ENCODE data around the gene NSF.
"Not testable (repeated sequence)": the region's sequence is repeated elsewhere in the genome, so short reads cannot be mapped to it uniquely, and the experiment has no call there.

Gene NSF

DNA sequence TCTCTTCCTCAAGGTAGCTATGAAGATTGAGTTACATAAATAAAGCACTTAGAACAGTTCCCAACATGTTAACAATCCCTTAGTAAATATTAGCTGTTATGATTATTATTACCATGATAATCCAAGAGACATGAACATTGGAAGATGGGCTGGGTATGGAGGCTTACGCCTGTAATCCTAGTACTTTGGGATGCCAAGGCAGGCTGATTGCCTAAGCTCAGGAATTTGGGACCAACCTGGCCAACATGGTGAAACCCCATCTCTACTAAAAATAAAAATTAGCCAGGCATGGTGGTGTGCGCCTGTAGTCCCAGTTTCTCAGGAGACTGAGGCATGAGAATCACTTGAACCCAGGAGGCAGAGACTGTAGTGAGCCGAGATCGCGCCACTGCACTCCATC is 34.3 kb downstream of the NSF start:
- intact Hi-C loops (cut with DNase I); DNase-seq: not testable (repeated sequence)

DNA sequence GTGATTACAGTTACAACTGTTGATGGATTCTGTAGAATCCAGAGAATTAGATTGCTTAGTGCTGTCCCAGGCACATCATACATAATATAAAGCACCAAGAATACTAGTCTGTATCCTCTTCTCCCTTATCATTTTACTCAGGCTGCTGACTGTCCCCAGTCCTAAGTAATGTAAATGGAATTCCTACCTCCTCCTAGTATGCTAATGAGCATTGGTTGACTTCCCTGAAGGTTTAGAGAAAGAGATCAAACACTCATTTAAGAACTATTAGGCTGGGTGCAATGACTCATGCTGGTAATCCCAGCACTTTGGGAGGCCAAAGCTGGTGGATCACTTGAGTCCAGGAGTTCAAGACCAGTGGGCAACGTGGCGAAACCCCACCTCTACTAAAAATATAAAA is 37.0 kb downstream of the NSF start:
- intact Hi-C loops (cut with DNase I); DNase-seq: not testable (repeated sequence)

DNA sequence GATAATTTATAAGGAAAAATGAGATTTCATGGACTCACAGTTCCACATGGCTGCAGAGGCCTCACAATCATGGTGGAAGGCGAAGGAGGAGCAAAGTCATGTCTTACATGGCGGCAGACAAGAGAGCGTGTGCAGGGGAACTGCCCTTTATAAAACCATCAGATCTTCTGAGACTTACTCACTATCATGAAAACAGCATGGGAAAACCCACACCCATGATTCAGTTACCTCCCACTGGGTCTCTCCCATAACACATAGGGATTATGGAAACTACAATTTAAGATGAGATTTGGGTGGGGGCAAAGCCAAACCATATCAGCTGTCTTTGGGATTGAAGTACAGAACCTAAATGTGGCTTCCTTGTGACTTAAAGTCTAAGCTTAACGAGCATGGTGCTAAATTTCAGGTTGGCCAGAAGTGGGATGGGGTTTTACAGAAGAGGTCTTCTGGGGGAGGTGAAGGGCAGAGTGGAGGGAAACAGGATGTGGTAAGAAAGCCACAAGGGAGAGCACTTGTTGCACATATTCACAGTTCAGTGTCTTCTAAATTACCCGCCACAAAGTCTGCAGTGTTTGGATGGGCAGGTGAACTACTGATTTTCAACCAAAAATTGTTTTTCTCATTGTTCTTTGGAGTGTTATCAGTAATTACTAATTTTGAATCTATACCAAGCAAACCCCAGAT is 38.4 kb downstream of the NSF start:
- intact Hi-C loops (cut with DNase I): not testable (repeated sequence)

DNA sequence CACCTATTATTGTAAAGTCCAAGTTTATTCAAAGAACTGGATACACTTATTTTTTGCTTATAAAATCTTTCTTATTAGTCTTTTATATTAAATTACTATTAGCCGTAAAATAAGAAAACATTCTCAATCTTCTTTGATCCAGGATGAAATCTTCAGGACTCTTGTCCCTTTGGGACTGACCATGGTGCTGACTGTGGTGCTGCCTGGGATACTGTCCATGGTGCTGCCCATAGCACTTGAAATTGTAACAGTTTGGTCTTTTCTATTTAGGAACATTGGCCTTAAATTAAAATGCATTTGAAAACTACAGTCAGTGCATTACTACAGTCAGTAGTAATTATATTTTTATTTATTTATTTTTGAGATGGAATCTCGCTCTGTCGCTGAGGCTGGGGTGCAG is 41.7 kb downstream of the NSF start:
- intact Hi-C loops (cut with DNase I); DNase-seq: not testable (repeated sequence)

More for the DNA sequence above, 38.4 kb downstream of the NSF start:
- not testable (repeated sequence) for DNase-seq

DNA sequence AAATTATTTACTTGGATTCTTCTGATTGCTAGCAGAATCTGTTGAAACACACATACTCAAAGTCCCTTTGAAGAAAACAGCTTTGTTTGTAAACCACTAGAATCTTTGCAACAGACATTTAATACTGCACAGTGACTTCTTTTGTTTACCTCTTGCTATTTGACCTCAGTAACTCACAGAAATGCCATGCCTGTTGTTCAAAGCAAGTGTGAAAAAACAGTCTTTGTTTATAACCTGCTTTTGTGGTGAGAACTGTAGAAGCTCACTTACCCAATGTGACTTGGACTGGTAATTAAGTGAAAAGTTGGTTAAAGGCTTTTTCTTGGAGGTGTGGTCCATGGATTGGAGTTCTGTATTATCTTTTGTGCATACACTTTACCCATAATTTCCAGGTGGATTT is 44.4 kb downstream of the NSF start:
- DNase-seq; intact Hi-C loops (cut with DNase I): not testable (repeated sequence)

DNA sequence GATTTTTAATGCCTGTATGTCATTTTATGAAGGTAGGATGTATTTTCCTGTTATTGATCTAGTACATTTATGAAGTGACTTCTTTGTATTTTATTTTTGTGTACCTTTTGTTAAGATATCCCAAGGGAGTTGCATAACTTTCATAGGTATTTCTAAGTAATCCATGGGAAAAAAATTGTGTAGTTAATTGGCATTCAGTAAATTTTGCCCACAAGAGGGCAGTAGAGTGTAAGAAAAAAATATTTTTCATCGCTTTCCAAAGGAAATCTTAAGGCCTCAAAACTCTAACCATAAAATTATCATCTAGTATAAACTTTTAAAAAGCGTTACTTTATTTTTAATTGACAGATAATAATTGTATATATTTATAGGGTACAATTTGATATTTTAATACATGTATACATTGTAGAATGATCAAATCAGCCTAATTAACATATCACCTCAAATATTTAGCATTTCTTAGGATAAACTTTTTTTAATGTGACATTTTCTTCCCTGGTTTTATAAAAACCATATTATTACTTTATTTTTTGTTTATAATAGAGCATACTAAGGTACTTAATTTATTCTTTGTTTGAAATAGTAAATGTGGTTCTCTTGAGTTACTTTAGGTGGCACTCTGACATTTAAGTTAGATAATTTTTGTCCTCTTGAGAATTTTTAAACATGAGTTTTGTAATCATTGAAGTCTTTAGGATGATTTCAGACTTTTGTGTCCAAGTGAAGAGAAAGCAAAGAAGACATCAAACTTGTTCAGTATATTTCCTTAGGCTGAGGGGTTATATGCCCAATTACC is 51.6 kb downstream of the NSF start:
- DNase-seq; intact Hi-C loops (cut with DNase I): not testable (repeated sequence)

DNA sequence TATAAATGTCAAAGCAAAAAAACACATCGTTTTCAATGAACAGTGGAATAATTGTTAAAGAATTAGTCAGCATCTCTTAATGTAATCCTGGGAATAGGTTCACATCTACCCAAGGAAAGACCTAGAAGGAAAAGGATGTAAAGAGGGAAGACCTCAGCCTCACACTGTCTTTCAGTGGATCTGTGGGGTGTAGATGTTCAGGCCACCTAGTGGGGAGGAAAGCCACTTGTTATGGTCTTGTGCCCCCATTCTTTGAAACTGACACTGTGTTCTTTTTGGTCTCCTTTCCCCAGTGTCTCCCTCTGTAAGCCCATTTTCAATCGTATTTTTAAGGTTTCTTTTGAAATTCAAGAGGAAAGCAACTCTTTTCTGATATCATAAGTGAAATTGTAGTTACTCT is 56.8 kb downstream of the NSF start:
- DNase-seq; intact Hi-C loops (cut with DNase I): not testable (repeated sequence)

DNA sequence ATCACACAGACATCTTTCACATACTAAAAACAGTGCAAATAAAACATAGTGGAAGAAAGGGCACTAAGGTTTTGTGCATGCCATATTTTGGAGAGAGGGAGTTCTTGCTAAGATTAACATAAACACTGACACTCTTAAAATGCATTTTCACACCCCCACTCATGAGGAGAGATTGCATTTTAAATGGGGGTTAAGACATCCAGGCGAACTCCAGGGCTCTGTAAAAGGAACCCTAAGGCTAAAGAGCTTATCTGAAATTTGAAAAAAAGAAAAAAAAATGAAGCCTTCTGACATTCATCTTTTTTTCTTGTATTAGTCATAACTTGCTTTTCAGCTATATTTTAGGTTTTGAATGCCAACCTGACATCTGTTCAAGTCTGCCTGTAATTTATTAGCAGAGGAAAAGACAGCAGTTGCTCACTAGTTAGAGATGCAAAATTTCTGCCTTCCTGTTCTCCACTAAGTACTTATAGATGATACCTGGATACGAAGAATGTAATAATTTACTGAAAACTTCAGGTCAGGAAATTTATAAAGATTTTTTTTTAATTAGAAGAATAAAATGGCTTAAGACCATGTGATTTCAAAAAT is 57.3 kb downstream of the NSF start:
- intact Hi-C loops (cut with DNase I); DNase-seq: not testable (repeated sequence)

DNA sequence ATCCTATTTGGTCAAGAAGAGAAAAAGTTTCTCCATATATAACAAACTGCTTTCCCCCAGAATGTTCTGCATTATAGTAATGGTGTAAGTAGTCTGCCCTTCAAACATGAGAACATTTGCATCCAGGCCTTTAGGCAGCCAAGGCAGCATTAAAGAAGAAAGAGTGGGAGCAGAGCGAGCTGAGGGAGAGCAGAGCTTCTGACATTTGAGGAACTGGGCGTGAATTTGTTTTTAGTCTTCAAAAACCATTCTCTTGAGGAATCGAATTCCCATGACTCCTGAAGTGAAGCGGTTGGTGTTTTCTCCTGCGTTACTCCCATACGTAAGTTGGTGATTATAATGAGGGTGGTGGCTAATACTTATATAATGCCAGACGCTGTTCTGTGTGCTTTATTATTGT is 58.8 kb downstream of the NSF start:
- peak in 37 of 42 donors; percentile 1 to 72 (median 12) for DNase-seq
- intact Hi-C loops (cut with DNase I): not testable (repeated sequence)

DNA sequence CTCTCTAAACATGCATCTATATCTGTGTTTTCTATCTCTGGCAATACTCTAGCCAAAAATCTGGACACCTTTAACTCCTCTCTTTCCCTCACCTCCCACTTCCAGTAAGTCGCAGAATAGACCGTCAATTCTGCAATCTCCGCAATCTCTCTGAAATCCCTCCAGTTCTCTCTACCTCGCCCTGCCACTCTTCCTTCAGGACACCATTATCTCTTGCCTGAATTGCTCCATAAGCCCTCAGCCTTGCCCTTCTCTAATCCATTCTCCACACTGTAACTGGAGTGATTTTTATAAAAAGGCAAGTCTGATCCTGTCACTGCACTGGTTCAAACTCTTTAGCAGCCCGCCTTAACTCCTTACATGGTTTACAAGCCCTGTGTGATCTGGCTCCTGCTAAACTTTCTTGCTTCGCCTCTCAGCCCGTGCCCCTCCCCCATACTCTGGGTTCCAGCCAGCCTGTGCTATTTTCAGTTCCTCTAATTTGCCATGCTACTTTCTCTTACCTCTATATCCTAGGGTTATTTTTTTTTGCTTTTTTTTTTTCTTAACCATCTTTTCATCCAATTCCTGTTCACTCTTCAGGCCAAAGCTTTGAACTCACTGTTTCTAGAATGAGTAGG is 61.7 kb downstream of the NSF start:
- intact Hi-C loops (cut with DNase I); DNase-seq: not testable (repeated sequence)

DNA sequence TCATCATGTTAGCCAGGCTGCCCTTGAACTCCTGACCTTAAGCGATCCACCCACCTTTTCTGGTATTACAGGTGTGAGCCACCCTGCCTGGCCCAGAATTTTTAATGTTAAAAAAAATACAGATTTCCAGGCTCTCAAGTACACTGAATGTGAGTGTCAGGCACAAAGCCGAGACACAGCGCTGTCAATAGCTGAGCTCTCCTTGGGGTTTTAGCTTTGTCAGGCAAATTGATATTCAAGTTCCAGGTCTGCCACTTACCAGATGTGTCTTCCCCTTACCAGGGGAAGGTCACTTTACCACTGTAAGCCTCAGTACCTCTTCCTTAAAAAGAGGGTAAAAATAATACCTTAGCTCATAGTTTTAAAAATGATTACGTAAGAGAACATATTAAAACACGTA is 67.8 kb downstream of the NSF start:
- intact Hi-C loops (cut with DNase I); DNase-seq: not testable (repeated sequence)

DNA sequence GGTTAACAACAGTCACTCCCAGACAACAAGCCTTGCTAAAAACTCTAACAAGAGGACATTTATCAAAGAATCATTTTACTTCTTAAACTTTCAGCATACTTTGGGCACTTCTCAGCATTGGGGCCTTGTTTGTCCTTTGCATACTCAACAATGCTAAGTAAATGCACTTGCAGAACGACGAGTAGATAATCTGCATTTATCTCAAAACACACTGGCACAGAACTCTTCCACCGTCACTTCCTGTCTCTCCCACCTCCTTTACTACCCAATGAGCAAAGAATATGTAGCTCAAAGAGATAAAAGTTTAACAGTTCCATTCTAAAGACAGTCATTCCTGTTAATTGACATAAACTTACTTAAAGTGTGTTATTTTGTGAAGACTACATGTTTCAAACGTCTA is 69.2 kb downstream of the NSF start:
- intact Hi-C loops (cut with DNase I): not testable (repeated sequence)

DNA sequence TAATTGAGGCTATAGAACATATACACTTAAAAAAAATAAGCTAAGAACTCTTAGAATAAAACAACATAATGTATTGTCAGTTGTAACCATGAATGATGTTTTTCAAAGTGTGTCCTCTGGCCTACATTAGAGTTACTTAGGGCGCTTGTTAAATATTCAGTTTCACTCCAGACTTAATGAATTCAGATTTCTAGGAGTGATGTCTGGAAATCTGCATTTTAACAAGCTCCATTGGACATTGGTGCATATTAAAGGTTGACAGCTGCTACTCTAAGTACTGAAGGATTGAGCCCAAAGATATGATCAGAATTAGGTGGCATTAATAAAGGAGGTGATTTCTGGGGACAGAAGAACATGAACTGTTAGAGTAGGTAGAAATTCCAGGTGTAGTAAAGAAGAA is 72.7 kb downstream of the NSF start:
- DNase-seq; intact Hi-C loops (cut with DNase I): not testable (repeated sequence)

More for the DNA sequence above, 69.2 kb downstream of the NSF start:
- not testable (repeated sequence) for DNase-seq

DNA sequence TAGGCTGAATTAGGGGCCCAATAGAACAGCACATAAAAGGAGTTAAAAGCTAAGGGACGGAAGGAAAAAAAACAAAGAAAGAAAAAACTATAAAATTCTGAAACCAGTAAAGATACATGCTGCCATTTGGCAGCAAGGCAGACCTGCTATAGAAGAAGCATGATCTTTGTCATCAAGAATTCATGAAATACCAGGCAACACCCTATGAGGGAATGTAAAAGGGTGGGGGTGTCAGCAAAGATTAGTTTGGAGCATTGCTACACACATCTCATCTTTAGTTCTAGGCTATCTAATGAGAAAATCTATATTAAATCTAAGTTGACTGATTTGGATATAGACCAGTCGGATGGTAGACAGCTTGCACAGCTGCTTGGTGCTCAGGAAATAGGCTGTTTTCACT is 73.1 kb downstream of the NSF start:
- intact Hi-C loops (cut with DNase I); DNase-seq: not testable (repeated sequence)

DNA sequence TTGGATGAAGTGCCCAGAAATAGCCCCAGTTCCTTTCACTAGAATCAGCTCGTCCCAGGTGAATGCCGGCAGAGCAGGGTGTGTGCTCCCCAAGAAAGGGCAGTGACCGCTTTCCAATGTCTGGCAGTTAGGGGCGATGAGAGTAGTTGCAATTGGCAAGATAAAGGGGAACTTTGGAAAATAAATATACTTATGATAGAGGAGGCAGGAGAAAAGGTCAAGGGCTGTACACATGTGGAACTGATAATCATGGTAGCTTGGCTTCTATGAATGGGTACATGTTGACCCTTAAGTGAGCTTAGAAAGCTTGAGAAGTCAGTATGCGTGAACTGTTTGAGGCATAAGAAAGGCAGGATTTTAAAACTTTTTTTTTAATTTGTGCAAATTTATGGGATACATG is 75.5 kb downstream of the NSF start:
- DNase-seq: peak in 3 of 42 donors; percentile 3 to 18 (median 15)
- intact Hi-C loops (cut with DNase I): not testable (repeated sequence)

DNA sequence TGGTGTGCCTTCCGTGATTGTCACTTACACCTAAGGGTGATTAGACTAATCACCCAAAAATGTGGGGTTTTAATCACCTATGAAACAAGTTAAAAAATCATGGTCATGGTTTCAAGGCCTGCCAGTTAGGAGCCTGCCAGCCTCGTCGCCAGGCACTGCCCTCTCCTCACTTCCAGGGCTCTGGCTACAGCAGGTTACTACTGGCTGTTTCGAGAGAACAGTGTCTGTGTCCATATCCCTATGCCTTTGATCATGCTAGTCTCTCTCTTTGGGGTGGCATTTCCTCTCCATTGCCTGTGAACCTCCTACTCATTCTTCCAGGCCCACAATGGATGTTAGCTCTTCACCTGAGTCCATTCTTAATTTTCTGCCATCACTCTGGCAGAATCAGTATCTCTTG is 80.3 kb downstream of the NSF start:
- not testable (repeated sequence) for DNase-seq

DNA sequence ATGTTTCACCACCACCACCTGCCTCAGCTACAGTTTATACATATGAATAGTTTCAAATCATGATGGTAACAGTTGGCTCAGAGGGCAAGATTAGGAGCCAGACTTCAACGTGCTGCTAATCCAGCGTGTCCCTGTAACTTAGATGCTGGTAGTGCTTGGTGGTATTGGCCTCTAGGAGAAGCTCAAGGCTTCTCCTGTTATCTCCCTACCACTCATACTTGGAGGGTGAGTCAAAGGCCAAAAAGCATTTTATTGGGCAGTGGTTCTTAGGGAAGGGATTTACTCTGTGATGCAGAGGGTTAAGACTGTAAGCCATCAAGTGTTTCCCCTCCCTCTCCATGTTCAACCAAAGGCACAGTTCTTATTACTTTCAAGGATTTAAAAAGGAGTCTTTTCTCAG is 82.3 kb downstream of the NSF start:
- intact Hi-C loops (cut with DNase I): not testable (repeated sequence)

More for the DNA sequence above, 80.3 kb downstream of the NSF start:
- intact Hi-C loops (cut with DNase I): not testable (repeated sequence)

DNA sequence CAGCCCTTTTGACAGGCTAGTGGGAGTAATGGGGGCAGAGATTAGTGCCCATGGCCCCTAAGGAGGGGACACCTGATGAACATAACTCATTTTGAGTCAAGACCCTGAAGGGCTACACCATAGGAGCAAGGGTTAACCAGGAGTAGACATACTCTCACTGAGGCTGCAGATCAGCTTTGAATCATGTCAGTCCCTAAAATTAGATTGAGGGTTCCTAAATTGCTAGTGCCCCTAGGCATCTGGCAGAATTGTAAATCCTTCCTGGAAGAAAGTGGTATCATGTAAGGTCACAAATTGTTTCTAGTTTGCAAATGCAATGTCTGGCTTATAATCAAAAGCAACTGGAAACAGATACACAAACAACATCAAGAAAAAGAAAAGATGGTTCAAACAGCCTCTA is 87.3 kb downstream of the NSF start:
- DNase-seq; intact Hi-C loops (cut with DNase I): not testable (repeated sequence)

More for the DNA sequence above, 82.3 kb downstream of the NSF start:
- DNase-seq: not testable (repeated sequence)

DNA sequence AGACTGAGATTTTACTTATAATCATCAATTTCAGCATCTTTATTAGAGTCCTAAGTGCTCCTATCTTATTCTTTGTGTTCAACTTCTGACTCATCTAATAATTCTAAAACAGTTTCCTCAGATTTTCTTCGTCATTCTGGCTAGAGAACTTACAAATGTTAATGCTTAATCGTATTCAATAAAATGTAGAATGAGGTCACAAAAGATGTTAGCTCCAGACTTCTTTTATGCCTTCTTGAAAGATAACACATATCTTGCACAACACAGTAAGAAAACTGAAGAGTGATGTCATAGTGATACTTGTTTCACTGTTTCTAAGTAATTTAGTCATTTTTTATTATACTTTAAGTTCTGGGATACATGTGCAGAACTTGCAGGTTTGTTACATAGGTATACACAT is 93.2 kb downstream of the NSF start:
- intact Hi-C loops (cut with DNase I); DNase-seq: not testable (repeated sequence)

Measured in head of caudate nucleus (tissue), 42 donors.